Loucy (cell line): Measurements from ENCODE around the gene KNDC1.

ENCODE experiments used
- EZH2phosphoT487 ChIP-seq: fragments of 200-600 bp; IDR thresholded peaks from 2 replicates; pipeline ENCODE4 v1.6.1; 2018; ENCODE audit warnings: antibody characterized with exemption, mild to moderate bottlenecking, moderate library complexity, borderline replicate concordance
- TF ChIP-seq, protein P1 (sequence below): fragments of 200-600 bp; sonication (generic); conservative IDR thresholded peaks from 2 replicates; pipeline ENCODE4 v1.5.1; 2014; ENCODE audit warnings: mild to moderate bottlenecking, antibody characterized with exemption, low read length

GRCh38 chr10:133205146-133205545, 45.1 kb downstream of the KNDC1 start:
- TF ChIP-seq, protein P1, sequence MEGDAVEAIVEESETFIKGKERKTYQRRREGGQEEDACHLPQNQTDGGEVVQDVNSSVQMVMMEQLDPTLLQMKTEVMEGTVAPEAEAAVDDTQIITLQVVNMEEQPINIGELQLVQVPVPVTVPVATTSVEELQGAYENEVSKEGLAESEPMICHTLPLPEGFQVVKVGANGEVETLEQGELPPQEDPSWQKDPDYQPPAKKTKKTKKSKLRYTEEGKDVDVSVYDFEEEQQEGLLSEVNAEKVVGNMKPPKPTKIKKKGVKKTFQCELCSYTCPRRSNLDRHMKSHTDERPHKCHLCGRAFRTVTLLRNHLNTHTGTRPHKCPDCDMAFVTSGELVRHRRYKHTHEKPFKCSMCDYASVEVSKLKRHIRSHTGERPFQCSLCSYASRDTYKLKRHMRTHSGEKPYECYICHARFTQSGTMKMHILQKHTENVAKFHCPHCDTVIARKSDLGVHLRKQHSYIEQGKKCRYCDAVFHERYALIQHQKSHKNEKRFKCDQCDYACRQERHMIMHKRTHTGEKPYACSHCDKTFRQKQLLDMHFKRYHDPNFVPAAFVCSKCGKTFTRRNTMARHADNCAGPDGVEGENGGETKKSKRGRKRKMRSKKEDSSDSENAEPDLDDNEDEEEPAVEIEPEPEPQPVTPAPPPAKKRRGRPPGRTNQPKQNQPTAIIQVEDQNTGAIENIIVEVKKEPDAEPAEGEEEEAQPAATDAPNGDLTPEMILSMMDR, result no peak
- TF ChIP-seq EZH2phosphoT487, result no peak
